IMR-90 (cell line): Measurements from ENCODE around the gene HECW1.

Source experiments
- CTCF ChIP-seq: conservative IDR thresholded peaks from 2 replicates; pipeline ENCODE4 v1.5.1; 2012; ENCODE audit warnings: mild to moderate bottlenecking, low read depth, low read length, improper control_type of control experiment
- POLR2A ChIP-seq: IDR thresholded peaks from 2 replicates; pipeline ENCODE4 v1.6.1; 2012; ENCODE audit warnings: mild to moderate bottlenecking, low read depth, low read length
- RCOR1 ChIP-seq: IDR thresholded peaks from 2 replicates; pipeline ENCODE4 v1.6.1; 2012; ENCODE audit warnings: mild to moderate bottlenecking, low read length, improper control_type of control experiment; ENCODE audit not compliant: insufficient replicate concordance

- TF ChIP-seq RCOR1 (no peak), CTCF (no peak), POLR2A (no peak)
Observed at GRCh38 chr7:43290978-43291377, 178.5 kb downstream of the HECW1 start.
